ENCODE results near the gene WIPF2. TPM values are rescaled to one million over a fixed set of nuclear protein-coding genes. Genes with fewer than 3 reads are reported as not detected.

Gene WIPF2
- total RNA-seq, 2 experiments from 2014 or later: 15.3 to 17.9 TPM

DNA sequence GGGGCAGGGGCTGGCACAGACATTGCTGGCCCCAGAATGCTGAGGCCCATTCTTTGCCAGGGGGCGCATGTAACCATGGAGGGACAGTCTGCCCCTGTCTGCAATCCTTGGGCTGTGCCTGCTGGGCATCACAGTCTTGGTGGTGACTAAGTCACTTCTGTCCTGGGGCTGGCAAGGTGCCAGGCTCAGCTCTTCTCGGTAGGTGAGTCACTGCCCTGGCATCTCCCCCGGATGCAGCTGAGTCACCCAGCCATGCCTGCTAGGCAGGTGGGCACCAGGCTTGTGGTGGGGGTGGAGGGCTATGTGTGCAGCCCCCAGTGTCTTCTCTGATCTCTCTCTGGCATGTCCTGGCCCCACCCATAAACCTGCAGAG, 95.5 kb downstream of the WIPF2 start:
- intact Hi-C loops (cut with micrococcal nuclease): no loop called here
- Mint-ChIP-seq H3K9me3 (no peaks in the 10 kb centered on the region), H3K4me1 (ENCODE audit: low read depth) (peaks cover 61% of the 10 kb centered on the region), H3K27ac (peak overlapping the region; percentile 77), H3K27me3 (no peaks in the 10 kb centered on the region), H3K36me3 (ENCODE audit: low read depth) (peaks cover 6% of the 10 kb centered on the region), H3K4me3 (no peak overlapping the region)
- POLR2A ChIA-PET: interaction anchor here (0.9 to 4.1 kb wide), 5 partner anchors 8 to 184 kb away, joined by 3 to 22 read pairs (median 5); no protein-coding TSS in a partner anchor
- DNase-seq (peak; percentile 96), ATAC-seq (peak; percentile 34)
- TF ChIP-seq, protein P1, sequence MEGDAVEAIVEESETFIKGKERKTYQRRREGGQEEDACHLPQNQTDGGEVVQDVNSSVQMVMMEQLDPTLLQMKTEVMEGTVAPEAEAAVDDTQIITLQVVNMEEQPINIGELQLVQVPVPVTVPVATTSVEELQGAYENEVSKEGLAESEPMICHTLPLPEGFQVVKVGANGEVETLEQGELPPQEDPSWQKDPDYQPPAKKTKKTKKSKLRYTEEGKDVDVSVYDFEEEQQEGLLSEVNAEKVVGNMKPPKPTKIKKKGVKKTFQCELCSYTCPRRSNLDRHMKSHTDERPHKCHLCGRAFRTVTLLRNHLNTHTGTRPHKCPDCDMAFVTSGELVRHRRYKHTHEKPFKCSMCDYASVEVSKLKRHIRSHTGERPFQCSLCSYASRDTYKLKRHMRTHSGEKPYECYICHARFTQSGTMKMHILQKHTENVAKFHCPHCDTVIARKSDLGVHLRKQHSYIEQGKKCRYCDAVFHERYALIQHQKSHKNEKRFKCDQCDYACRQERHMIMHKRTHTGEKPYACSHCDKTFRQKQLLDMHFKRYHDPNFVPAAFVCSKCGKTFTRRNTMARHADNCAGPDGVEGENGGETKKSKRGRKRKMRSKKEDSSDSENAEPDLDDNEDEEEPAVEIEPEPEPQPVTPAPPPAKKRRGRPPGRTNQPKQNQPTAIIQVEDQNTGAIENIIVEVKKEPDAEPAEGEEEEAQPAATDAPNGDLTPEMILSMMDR (IDR thresholded peaks at IDR 0.05): no peak
- CTCF ChIA-PET: interaction anchor here (42.0 kb wide), 1 partner anchor 36 kb away, joined by 780 read pairs; no protein-coding TSS in a partner anchor

DNA sequence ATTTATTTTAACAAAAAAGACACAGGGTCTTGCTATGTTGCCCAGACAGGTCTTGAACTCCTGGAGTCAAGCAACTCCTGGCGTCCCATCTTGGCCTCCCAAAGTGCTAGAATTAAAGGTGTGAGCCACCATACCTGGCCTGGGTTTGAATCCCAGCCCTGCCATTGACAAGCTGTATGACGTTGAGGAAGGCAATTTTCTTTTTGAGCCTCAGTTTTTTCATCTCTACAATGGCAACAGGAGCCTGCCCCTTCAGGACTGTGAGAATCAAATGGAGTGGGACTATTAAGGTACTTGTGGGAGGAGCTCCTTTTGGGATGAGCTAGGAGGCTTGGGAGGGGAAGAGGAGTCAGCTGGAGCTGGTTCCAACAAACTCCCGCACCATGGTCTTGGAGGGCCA, 96.1 kb downstream of the WIPF2 start:
- ChIA-PET POLR2A (interaction anchor here (0.7 to 4.1 kb wide), 7 partner anchors 9 to 184 kb away, joined by 3 to 22 read pairs (median 4); no protein-coding TSS in a partner anchor), CTCF (interaction anchor here (0.8 to 42.0 kb wide), 4 partner anchors 9 to 36 kb away, joined by 3 to 780 read pairs (median 28); no protein-coding TSS in a partner anchor)
- Mint-ChIP-seq H3K4me1 (ENCODE audit: low read depth) (peaks cover 67% of the 10 kb centered on the region), H3K27me3 (no peaks in the 10 kb centered on the region), H3K27ac (no peak overlapping the region), H3K36me3 (ENCODE audit: low read depth) (peaks cover 6% of the 10 kb centered on the region), H3K9me3 (no peaks in the 10 kb centered on the region), H3K4me3 (no peak overlapping the region)
- no peak for ATAC-seq
- DNase-seq: peak; percentile 2
- intact Hi-C loops (cut with micrococcal nuclease): no loop called here
- TF ChIP-seq, protein P1 (IDR thresholded peaks at IDR 0.05): no peak

DNA sequence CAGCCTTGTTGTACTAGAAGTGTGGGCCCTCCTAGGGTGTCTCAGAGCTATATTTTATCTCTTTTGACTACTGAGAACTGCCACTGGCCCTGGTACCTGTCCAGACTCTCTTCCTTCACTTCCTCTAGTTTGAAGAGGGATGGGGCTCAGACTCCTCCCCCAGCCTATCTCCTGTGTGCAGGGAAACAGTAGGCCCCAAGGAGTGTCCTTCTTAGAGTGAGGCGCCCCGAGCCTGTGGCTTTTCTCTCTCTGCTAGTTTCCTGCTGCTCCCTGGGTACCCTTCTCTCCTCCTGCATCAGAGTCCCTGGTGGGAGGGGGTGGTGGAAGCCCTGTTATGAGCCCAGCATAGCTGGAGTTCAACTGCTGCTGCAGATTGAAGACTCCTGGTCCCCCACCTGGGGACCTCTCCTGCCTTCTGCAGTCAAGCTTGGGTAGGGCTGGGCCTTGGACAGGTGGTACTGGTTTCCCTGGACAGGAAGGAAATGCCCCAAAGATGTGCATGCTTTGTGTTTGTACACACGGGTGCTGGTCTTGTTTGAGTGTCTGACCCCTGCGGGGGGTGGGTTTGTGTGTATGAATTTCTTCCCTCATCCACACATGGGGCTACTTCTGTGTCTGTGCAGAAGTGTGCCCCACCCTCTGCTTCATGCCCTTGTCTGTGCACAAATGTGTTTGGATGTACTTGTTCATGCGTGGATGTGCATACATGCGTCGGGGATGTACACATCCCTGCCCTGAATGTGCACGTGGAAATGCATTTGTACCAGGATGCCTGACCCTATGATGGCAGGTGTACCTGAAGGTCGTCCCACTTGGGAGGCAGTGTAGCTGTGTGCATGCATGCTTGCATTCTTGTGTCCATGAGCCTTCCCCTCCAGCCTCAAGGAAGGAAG, 96.8 kb downstream of the WIPF2 start:
- peak; percentile 33 for DNase-seq
- CTCF ChIA-PET: interaction anchor here (0.8 to 42.0 kb wide), 6 partner anchors 8 to 35 kb away, joined by 3 to 780 read pairs (median 8); no protein-coding TSS in a partner anchor
- no peak overlapping the region for H3K27ac Mint-ChIP-seq

DNA sequence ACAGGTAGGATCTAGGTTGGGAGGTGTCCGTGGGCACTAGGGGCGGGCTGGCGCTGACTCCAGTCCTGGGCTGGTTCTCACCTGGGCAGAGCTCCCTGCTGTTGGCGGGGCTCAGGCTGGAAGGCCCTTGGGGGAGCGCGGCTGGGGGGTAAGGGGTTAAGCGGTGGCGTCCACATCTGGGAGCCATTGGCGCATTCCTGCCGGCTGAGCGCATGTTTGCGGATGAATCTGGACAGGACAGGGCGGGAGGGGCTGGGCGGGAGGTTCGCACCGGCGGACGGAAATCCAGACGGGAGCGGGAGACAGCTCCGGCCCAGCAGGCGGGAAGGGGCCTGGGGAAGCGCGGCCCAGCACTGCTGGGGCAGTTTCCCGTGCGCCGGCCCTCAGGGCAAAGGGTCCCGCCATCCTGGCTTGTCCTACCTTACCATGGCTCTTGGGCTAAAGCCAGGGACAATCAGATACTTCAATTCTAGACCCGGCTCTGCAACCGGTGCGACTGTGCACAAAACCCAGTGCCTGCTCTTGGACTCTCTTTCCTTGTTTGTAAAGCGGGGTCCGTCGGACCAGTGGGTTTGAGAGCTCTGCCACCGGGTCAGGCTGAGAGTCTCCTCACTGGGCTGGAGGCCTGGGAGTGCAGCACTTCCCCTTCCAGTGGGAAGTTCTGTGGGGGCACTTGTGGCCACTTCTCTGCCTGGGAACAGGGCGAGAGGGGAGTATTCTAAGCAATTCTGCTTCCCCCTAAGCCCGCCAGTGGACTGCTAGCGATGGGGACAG, 97.7 kb downstream of the WIPF2 start:
- Mint-ChIP-seq H3K36me3 (ENCODE audit: low read depth) (peaks cover 6% of the 10 kb centered on the region), H3K4me3 (no peak overlapping the region), H3K27ac (peak overlapping the region; percentile 99), H3K4me1 (ENCODE audit: low read depth) (peaks cover 71% of the 10 kb centered on the region), H3K9me3 (no peaks in the 10 kb centered on the region), H3K27me3 (no peaks in the 10 kb centered on the region)
- TF ChIP-seq, protein P1 (IDR thresholded peaks at IDR 0.05): no peak
- ATAC-seq: no peak
- ChIA-PET CTCF (interaction anchor here (0.9 to 42.0 kb wide), 15 partner anchors 9 to 242 kb away, joined by 3 to 780 read pairs (median 6); partner anchors contain the start of gene WIPF2), POLR2A (interaction anchor here (0.8 to 4.1 kb wide), 9 partner anchors 9 to 218 kb away, joined by 3 to 22 read pairs (median 4); partner anchors contain the start of gene CDC6)
- intact Hi-C loops (cut with micrococcal nuclease): no loop called here
- peak; percentile 8 for DNase-seq

More for the DNA sequence above, 96.8 kb downstream of the WIPF2 start:
- Mint-ChIP-seq H3K4me3 (no peak overlapping the region), H3K36me3 (ENCODE audit: low read depth) (peaks cover 6% of the 10 kb centered on the region), H3K4me1 (ENCODE audit: low read depth) (peaks cover 71% of the 10 kb centered on the region), H3K9me3 (no peaks in the 10 kb centered on the region), H3K27me3 (no peaks in the 10 kb centered on the region)
- ATAC-seq: no peak
- TF ChIP-seq, protein P1 (IDR thresholded peaks at IDR 0.05): no peak
- POLR2A ChIA-PET: interaction anchor here (0.7 to 4.1 kb wide), 9 partner anchors 9 to 183 kb away, joined by 3 to 22 read pairs (median 4); partner anchors contain the start of gene CDC6
- intact Hi-C loops (cut with micrococcal nuclease): no loop called here
